Fibroblast of villous mesenchyme (primary cell): ENCODE measurements around the gene FAM76B. TPM values are rescaled to one million over a fixed set of nuclear protein-coding genes. Genes with fewer than 3 reads are reported as not detected.

Experiments
- DNase-seq: peaks from one replicate; pipeline ENCODE4 v3.0.0-alpha.2; 2010; ENCODE audit warnings: low read depth
- H3K4me3 ChIP-seq: 2 replicates; pipeline ENCODE4 v1.5.1; 2011; ENCODE audit warnings: low read depth, mild to moderate bottlenecking, low read length
- total RNA-seq: library from RNA; depleted of rRNA; stranded (reverse); fragments of >200 nt; gene quantifications from 2 replicates; pipeline ENCODE4 v1.2.3, GENCODE V29; 2012
- TF ChIP-seq, protein P1 (sequence below): IDR thresholded peaks from 2 replicates; pipeline ENCODE4 v1.5.1; 2012; ENCODE audit warnings: low read depth, mild to moderate bottlenecking, low read length; ENCODE audit not compliant: insufficient read depth

FAM76B gene
- total RNA-seq, 1 donor = 15.1 TPM

DNA sequence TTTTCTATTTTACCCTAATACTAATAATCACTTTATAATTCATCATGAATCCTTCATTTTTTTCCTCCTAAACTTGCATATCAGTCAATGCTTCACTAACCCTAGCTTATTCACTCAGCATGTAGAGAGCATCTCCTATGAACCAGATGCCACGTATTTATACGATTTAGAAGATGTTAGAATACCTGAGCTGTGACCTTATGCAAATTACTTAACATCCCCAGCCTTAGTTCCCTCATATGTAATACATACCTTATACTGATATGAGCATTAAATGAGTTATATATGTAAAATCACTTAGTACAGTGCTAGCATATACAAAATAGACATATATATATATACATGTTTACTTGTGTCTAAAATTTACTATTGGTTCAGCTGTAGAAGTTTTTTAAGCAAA is 9.0 kb downstream of the FAM76B start:
- TF ChIP-seq, protein P1, sequence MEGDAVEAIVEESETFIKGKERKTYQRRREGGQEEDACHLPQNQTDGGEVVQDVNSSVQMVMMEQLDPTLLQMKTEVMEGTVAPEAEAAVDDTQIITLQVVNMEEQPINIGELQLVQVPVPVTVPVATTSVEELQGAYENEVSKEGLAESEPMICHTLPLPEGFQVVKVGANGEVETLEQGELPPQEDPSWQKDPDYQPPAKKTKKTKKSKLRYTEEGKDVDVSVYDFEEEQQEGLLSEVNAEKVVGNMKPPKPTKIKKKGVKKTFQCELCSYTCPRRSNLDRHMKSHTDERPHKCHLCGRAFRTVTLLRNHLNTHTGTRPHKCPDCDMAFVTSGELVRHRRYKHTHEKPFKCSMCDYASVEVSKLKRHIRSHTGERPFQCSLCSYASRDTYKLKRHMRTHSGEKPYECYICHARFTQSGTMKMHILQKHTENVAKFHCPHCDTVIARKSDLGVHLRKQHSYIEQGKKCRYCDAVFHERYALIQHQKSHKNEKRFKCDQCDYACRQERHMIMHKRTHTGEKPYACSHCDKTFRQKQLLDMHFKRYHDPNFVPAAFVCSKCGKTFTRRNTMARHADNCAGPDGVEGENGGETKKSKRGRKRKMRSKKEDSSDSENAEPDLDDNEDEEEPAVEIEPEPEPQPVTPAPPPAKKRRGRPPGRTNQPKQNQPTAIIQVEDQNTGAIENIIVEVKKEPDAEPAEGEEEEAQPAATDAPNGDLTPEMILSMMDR = no peak
- no peak overlapping the region for H3K4me3 ChIP-seq
- DNase-seq = no peak

DNA sequence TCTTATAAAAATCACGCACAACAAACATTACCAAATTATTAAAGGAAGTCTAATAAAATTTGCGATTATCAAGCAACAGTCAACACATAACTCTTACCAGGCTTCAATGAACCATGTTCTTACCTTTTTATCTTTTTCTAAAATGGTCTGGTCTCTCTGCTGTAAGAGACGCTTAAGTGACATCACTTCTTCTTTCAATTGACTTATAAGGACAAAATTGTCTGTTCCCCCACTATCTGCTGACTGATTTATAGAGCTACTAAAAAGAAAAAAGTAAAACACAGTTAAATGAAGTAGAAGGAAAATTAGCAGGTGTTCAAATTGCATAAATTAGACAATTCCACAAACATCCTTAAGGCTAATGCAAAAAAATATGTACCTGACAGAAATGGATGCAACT is 10.9 kb downstream of the FAM76B start:
- TF ChIP-seq, protein P1 = no peak
- H3K4me3 ChIP-seq = no peak overlapping the region
- no peak for DNase-seq

DNA sequence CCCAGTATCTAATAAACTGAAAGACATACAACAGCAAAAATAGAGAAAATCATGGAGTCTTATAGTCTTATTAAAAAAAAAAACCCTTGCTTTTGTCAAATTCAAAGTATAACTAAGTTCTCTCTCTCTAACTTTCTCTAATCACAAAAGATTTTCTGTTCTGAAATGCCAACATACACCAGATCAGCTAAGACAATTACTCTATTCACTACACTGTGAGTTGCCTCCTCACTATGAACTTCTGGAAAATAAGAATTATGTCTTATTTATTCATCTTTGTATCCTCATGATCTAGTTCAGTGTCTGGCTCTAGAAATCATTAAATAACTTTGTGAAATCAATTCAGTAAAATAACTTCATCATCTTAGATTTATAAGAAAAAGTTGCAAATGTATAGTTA is 12.7 kb downstream of the FAM76B start:
- H3K4me3 ChIP-seq = no peak overlapping the region
- no peak for DNase-seq
- TF ChIP-seq, protein P1 = no peak

DNA sequence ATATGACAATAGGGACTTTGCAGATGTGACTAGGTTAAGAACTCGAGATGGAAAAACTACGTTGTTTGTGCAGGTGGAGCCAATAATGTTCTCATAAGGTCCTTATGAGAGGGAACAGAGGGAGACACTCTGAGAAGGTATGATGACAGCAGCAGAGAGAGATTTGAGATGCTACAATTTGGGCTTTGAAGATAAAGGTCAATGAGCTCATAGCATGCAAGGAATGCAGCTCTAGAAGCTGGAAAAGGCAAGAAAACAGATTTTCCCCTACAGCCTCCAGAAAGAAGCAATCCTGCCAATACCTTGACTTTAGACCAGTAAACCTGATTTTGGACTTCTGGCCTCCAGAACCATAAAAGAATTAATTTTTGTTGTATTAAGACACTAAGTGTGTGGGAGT is 21.1 kb downstream of the FAM76B start:
- DNase-seq = peak; percentile 7
- TF ChIP-seq, protein P1 = no peak
- no peak overlapping the region for H3K4me3 ChIP-seq

DNA sequence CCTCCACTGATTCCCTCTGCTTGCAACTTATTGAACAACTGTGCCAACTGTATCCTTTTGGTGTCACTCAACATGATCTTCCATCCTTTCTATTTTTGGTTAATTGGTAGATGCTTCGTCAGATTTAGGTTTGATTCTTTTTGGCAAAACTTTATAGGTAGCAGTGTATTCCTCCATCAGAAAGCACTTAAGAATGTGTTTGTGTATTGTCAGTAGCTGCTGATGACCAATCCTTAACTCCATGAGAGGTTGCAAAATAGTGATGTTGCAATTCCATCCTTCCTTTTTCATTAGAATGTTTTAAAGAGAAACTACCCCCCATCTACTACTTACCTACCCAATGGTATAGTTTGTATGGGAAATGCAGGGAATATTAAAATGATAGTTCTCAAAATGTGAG is 22.1 kb downstream of the FAM76B start:
- DNase-seq = peak; percentile 80
- no peak overlapping the region for H3K4me3 ChIP-seq
- TF ChIP-seq, protein P1 = no peak

DNA sequence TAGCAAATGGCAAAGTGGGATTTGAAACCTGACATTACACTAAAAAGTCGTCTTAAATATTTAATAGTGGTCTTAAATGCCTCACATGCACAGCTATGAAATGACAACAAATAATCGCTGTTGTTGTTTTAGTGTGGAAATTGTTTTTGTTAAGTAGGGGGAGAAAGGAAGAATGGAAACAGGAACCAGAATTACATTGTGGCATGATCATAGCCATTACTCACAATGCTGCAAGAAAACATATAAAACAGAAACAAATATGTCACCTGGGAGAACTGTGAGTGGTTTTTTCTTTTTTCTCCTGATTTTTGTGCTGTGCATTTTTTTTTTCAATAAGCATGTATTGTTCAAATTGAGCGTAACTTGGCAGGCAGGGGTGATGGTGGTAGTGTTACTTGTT is 22.9 kb downstream of the FAM76B start:
- no peak overlapping the region for H3K4me3 ChIP-seq
- TF ChIP-seq, protein P1 = no peak
- DNase-seq = no peak

DNA sequence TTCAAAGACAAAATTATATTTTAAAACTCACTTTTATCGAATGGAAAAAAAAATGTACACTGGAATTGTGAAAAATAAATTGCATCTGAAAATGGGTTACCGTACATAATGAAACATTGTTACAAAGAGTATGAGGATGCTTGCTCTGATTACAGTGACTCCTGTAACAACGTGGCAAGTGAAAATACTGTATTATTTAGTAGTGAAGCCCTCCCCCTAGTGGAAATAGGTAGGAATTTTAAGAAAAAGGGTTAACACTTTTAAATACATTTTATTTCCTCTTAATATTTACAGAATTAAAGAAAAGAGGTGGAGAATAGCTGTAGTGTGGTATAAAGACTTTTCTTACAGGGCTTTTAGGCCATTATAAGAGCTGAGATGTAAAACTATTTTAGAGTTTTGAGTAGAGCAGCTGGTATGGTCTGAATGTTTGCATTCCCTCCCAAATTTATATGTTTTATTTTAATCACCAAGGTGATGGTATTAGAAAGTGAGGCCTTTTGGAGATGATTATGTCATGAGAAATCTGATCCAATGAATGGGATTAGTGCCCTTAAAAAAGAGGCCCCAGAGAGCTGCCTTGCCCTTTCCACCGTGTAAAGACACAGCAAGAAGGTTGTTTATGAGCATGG is 25.2 kb downstream of the FAM76B start:
- TF ChIP-seq, protein P1 = peak; percentile 57
- no peak overlapping the region for H3K4me3 ChIP-seq
- DNase-seq = peak; percentile 69
